SW 1271 (cell line): ENCODE results near the gene KLRF1.

Source experiments
- DNase-seq, 2 experiments: peaks; one replicate each; lab custom pipeline; 2025; lab: John Stamatoyannopoulos, UW

Gene KLRF1

GRCh38 chr12:9827209-9827888, at the start of gene KLRF1:
KLRF1 (plus strand) TSS chr12:9827481; CDS start chr12:9827545, 64 bp downstream.
- DNase-seq, result no peak

GRCh38 chr12:9779209-9779608, 48.1 kb upstream of the KLRF1 start:
- no peak for DNase-seq

- no peak for DNase-seq
Measured at GRCh38 chr12:9781360-9781759, 45.9 kb upstream of the KLRF1 start.

- no peak for DNase-seq
Measured at GRCh38 chr12:9782547-9783382, 44.5 kb upstream of the KLRF1 start.

GRCh38 chr12:9784326-9784725, 43.0 kb upstream of the KLRF1 start:
- DNase-seq, result no peak

GRCh38 chr12:9784816-9785215, 42.5 kb upstream of the KLRF1 start:
- DNase-seq, result no peak

GRCh38 chr12:9786726-9787717, 40.3 kb upstream of the KLRF1 start:
- DNase-seq, result no peak

GRCh38 chr12:9792185-9792900, 34.9 kb upstream of the KLRF1 start:
- DNase-seq, result no peak

- peak; percentile 41 to 71 for DNase-seq
Measured at GRCh38 chr12:9792961-9793617, 34.2 kb upstream of the KLRF1 start.

GRCh38 chr12:9793779-9794395, 33.4 kb upstream of the KLRF1 start:
- no peak for DNase-seq

- no peak for DNase-seq
Measured at GRCh38 chr12:9794484-9795093, 32.7 kb upstream of the KLRF1 start.

GRCh38 chr12:9795945-9796344, 31.3 kb upstream of the KLRF1 start:
- DNase-seq, result no peak

GRCh38 chr12:9796346-9796745, 30.9 kb upstream of the KLRF1 start:
- no peak for DNase-seq

- no peak for DNase-seq
Measured at GRCh38 chr12:9796971-9797370, 30.3 kb upstream of the KLRF1 start.

GRCh38 chr12:9797722-9798619, 29.3 kb upstream of the KLRF1 start:
- DNase-seq, result peak; percentile 16 to 55

GRCh38 chr12:9799961-9800360, 27.3 kb upstream of the KLRF1 start:
- DNase-seq, result no peak

GRCh38 chr12:9805883-9806282, 21.4 kb upstream of the KLRF1 start:
- DNase-seq, result no peak

GRCh38 chr12:9806714-9807113, 20.6 kb upstream of the KLRF1 start:
- no peak for DNase-seq

GRCh38 chr12:9808504-9808903, 18.8 kb upstream of the KLRF1 start:
- no peak for DNase-seq
